K562 (cell line): ENCODE data around the gene MPRIP. TPM values are rescaled to one million over a fixed set of nuclear protein-coding genes. Genes with fewer than 3 reads are reported as not detected.

Source experiments
- ATAC-seq: fragments of 200-7000 bp; cut with Tn5 transposase; 3 replicates; pipeline ENCODE4 v1.9.1; 2020; ENCODE audit warnings: moderate library complexity
- BruUV-seq: library from RNA; stranded (reverse); fragments of 400-500 nt; replicated peaks from 2 replicates; lab custom pipeline; 2021; lab: Mats Ljungman, UMichigan
- CTCF ChIA-PET: fragments of 300-600 bp; formaldehyde crosslinking; extraction: SDS; loops from one replicate; lab custom pipeline; 2021; ENCODE audit warnings: low intra/inter-chr PET ratio; lab: Yijun Ruan, JAX
- POLR2A ChIA-PET: fragments of 300-600, 350-650 bp; sonication (Branson Sonifier 250); formaldehyde crosslinking; extraction: SDS; loops from one replicate; lab custom pipeline; 2021; ENCODE audit warnings: antibody characterized with exemption, inconsistent platforms; lab: Yijun Ruan, JAX
- DNase-seq, 4 experiments: peaks; one replicate each; pipeline versions ENCODE4 v3.0.0 to v3.0.0-alpha.2; 2011 to 2018; ENCODE audit warnings: low spot score in 3 of 4, mixed read lengths in 3 of 4; ENCODE audit errors: extremely low read depth in 1 of 4
- FAIRE-seq: peaks from 2 replicates; lab custom pipeline; 2011; peaks lifted over from hg19 to GRCh38; lab: Jason Lieb, UNC
- H2AFZ ChIP-seq: 2 replicates; pipeline ENCODE4 v1.6.0; 2011; ENCODE audit warnings: low read depth, low read length, control low read depth, inconsistent platforms
- H3K27ac ChIP-seq: fragments of 200-600 bp; 3 replicates; pipeline ENCODE4 v1.8.0; 2011; ENCODE audit warnings: low read depth, mild to moderate bottlenecking, control low read depth, inconsistent platforms, low read length, moderate library complexity, mixed read lengths; ENCODE audit errors: extremely low read depth
- H3K27me3 ChIP-seq, 2 experiments: fragments of 300-600 bp in 1 of 2; 2 replicates in 1 of 2; 3 replicates in 1 of 2; pipeline versions ENCODE4 v1.6.0 to v1.8.0; 2011; ENCODE audit warnings: inconsistent platforms in 2 of 2, low read length in 2 of 2, mild to moderate bottlenecking in 1 of 2, mixed read lengths in 1 of 2, moderate library complexity in 1 of 2; ENCODE audit not compliant: control insufficient read depth in 2 of 2, insufficient read depth in 2 of 2
- H3K36me3 ChIP-seq: fragments of 300-600 bp; 3 replicates; pipeline ENCODE4 v1.8.0; 2011; ENCODE audit warnings: mild to moderate bottlenecking, low read length, inconsistent platforms; ENCODE audit not compliant: control insufficient read depth, insufficient read depth
- H3K4me1 ChIP-seq, 2 experiments: fragments of 200-600 bp in 1 of 2; replicated peaks in 1 of 2; 2 replicates in 1 of 2; 3 replicates in 1 of 2; pipeline versions ENCODE4 v1.5.1 to v1.8.0; 2011; ENCODE audit warnings: inconsistent platforms in 2 of 2, low read length in 2 of 2, mild to moderate bottlenecking in 1 of 2, mixed read lengths in 1 of 2, moderate library complexity in 1 of 2; ENCODE audit not compliant: control insufficient read depth in 2 of 2, insufficient read depth in 2 of 2
- H3K4me2 ChIP-seq: 2 replicates; pipeline ENCODE4 v1.6.1; 2011; ENCODE audit warnings: low read length, control low read depth, inconsistent platforms, mixed read lengths; ENCODE audit not compliant: insufficient read depth
- H3K4me3 ChIP-seq: fragments of 200-600 bp; sonication (generic), shearing (Covaris generic); 2 replicates; pipeline ENCODE4 v1.5.1; 2016; ENCODE audit warnings: control low read depth, inconsistent platforms
- H3K79me2 ChIP-seq: fragments of 200-600 bp; 3 replicates; pipeline ENCODE4 v1.8.0; 2011; ENCODE audit warnings: low read length, inconsistent platforms; ENCODE audit not compliant: control insufficient read depth, insufficient read depth
- H3K9ac ChIP-seq, 2 experiments: 2 replicates each; pipeline versions ENCODE4 v1.6.0 to v1.6.1; 2011; ENCODE audit warnings: low read depth in 2 of 2, low read length in 2 of 2, control low read depth in 1 of 2, inconsistent platforms in 1 of 2, mild to moderate bottlenecking in 1 of 2, mixed read lengths in 1 of 2; ENCODE audit not compliant: insufficient read depth in 1 of 2
- H3K9me1 ChIP-seq: one replicate; pipeline ENCODE4 v1.6.0; 2011; ENCODE audit warnings: inconsistent platforms, mild to moderate bottlenecking, low read length, moderate library complexity; ENCODE audit not compliant: control insufficient read depth, insufficient read depth
- H3K9me3 ChIP-seq: replicated peaks from 2 replicates; pipeline ENCODE4 v1.5.1; 2011; ENCODE audit warnings: low read depth, low read length, inconsistent platforms; ENCODE audit not compliant: control insufficient read depth, insufficient read depth
- H4K20me1 ChIP-seq: replicated peaks from 2 replicates; pipeline ENCODE4 v1.6.1; 2011; ENCODE audit warnings: low read length, inconsistent platforms, mixed read lengths; ENCODE audit not compliant: control insufficient read depth, insufficient read depth
- FOXA1 ChIP-seq: fragments of 450-650 bp; IDR thresholded peaks from 2 replicates; pipeline ENCODE4 v1.6.1; 2016; ENCODE audit warnings: mild to moderate bottlenecking, borderline replicate concordance
- KLF1 ChIP-seq: fragments of 450-650 bp; IDR thresholded peaks from 2 replicates; pipeline ENCODE4 v1.6.1; 2016; ENCODE audit warnings: missing genetic modification characterization, missing compliant biosample characterization
- NFRKB ChIP-seq: fragments of 450-650 bp; IDR thresholded peaks from 2 replicates; pipeline ENCODE4 v1.6.1; 2016; ENCODE audit warnings: low read depth
- SETDB1 ChIP-seq: IDR thresholded peaks from one replicate; pipeline ENCODE4 v1.6.1; 2012; ENCODE audit warnings: low read length, control low read depth, inconsistent platforms
- WGBS: fragments of 100-300 bp; shearing (Covaris generic); methylation state at CpG from one replicate; pipeline ENCODE4 v1.1.6; 2016; ENCODE audit warnings: low coverage, mixed read lengths; ENCODE audit not compliant: insufficient coverage; ENCODE audit errors: missing lambda C conversion rate; 5-methylcytosine and 5-hydroxymethylcytosine counted together
- in situ Hi-C: fragments of 300-500 bp; cut with MboI; formaldehyde crosslinking; loops from 4 replicates; pipeline ENCODE4 v1.15.0; 2018; ENCODE audit warnings: inconsistent platforms, mixed read lengths
- intact Hi-C: fragments of 100-400 bp; cut with micrococcal nuclease; formaldehyde crosslinking; loops from 2 replicates; pipeline ENCODE4 v1.14.2; 2022
- polyA plus RNA-seq, 8 experiments: library from polyadenylated mRNA; depleted of rRNA in 4 of 8; stranded (reverse) in 5 of 8; unstranded in 3 of 8; fragments of >200 nt; fragmentation: Nextera tagmentation in 2 of 8; fragmentation: Illumina TruSeq in 1 of 8; extraction: Ambion mirVana in 2 of 8; extraction: Trizol in 1 of 8; gene quantifications; 2 replicates each; pipeline versions ENCODE4 v1.2.1 to v1.2.3, GENCODE V29; 2011 to 2014; ENCODE audit warnings: inconsistent platforms in 1 of 8, missing spikeins in 1 of 8
- total RNA-seq, 7 experiments: library from RNA; depleted of rRNA in 6 of 7; stranded (reverse); fragments of >200 nt in 6 of 7; fragmentation: Illumina TruSeq in 2 of 7; extraction: Trizol in 2 of 7; gene quantifications; 2 replicates each; pipeline versions ENCODE4 v1.2.1 to v1.2.3, GENCODE V29; 2011 to 2021; ENCODE audit warnings: low replicate concordance in 1 of 7
- TF ChIP-seq, protein P1 (sequence below), 3 experiments: IDR thresholded peaks in 2 of 3; conservative IDR thresholded peaks in 1 of 3; 2 replicates each; pipeline ENCODE4 v1.5.1; 2011 to 2012; ENCODE audit warnings: low read length in 3 of 3, mild to moderate bottlenecking in 3 of 3, control low read depth in 2 of 3, improper control_type of control experiment in 1 of 3, inconsistent platforms in 1 of 3, low read depth in 1 of 3, mixed read lengths in 1 of 3, moderate library complexity in 1 of 3; ENCODE audit not compliant: insufficient read depth in 2 of 3

Gene MPRIP
- total and polyA plus RNA-seq, 9 of the 15 experiments (the other 6 are each of a cell fraction or from before 2014, with no cell fraction given), result 10.0 to 72.6 (median 30.1) TPM

GRCh38 chr17:17146786-17147406, 104.6 kb downstream of the MPRIP start (continued):
- TF ChIP-seq, protein P1, sequence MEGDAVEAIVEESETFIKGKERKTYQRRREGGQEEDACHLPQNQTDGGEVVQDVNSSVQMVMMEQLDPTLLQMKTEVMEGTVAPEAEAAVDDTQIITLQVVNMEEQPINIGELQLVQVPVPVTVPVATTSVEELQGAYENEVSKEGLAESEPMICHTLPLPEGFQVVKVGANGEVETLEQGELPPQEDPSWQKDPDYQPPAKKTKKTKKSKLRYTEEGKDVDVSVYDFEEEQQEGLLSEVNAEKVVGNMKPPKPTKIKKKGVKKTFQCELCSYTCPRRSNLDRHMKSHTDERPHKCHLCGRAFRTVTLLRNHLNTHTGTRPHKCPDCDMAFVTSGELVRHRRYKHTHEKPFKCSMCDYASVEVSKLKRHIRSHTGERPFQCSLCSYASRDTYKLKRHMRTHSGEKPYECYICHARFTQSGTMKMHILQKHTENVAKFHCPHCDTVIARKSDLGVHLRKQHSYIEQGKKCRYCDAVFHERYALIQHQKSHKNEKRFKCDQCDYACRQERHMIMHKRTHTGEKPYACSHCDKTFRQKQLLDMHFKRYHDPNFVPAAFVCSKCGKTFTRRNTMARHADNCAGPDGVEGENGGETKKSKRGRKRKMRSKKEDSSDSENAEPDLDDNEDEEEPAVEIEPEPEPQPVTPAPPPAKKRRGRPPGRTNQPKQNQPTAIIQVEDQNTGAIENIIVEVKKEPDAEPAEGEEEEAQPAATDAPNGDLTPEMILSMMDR (IDR thresholded peaks at IDR 0.05 in 2 of 3, conservative IDR thresholded peaks at IDR 0.05 in 1 of 3; ENCODE audit: insufficient read depth in 2 of 3, low read depth in 1 of 3, low read length in 3 of 3), result peak; percentile 9 to 72 (median 44); a peak in 4 of 6 replicates

- Histone ChIP-seq H3K4me2 (no peak overlapping the region), H3K36me3 (peaks cover 34% of the 10 kb centered on the region; the same call in 2 of the 3 replicates), H3K4me3 (no peak overlapping the region), H3K4me1 (no peaks in the 10 kb centered on the region; a peak in 1 of 5 replicates), H3K9me3 (no peaks in the 10 kb centered on the region), H4K20me1 (no peaks in the 10 kb centered on the region), H3K9me1 (no peaks in the 10 kb centered on the region), H2AFZ (no peak overlapping the region), H3K79me2 (no peaks in the 10 kb centered on the region), H3K9ac (no peak overlapping the region), H3K27me3 (no peaks in the 10 kb centered on the region), H3K27ac (no peak overlapping the region)
- intact Hi-C loops (loop anchor here (10.0 kb wide), 1 partner anchor 167 kb away; no protein-coding TSS in a partner anchor), in situ Hi-C loops (no loop called here)
- DNase-seq (no peak), ATAC-seq (no peak), FAIRE-seq (no peak)
- CTCF ChIA-PET, result no interaction called here
- no peak for TF ChIP-seq FOXA1
- no peak for TF ChIP-seq KLF1
- TF ChIP-seq NFRKB, result no peak
- no peak for TF ChIP-seq SETDB1
- 84% methylated on average over 3 of the region's 5 CpGs for WGBS
- no TSS peak for BruUV-seq
- POLR2A ChIA-PET, result interaction anchor here (1.0 to 1.6 kb wide), 2 partner anchors 11 to 12 kb away, joined by 3 read pairs; no protein-coding TSS in a partner anchor
Measured at GRCh38 chr17:17147821-17148220, 105.6 kb downstream of the MPRIP start.
